ENCODE measurements around the gene SLC16A9.
"Not testable (repeated sequence)": the region's sequence is repeated elsewhere in the genome, so short reads cannot be mapped to it uniquely, and the experiment has no call there.

The SLC16A9 gene

GRCh38 chr10:59675812-59676211 is 33.8 kb downstream of the SLC16A9 start:
- DNase-seq (ENCODE audit: low spot score): no peak

- no peak for DNase-seq (ENCODE audit: low spot score)
Observed at GRCh38 chr10:59674215-59674836, 35.3 kb downstream of the SLC16A9 start.

- no peak for DNase-seq (ENCODE audit: low spot score)
Observed at GRCh38 chr10:59672150-59672875, 37.3 kb downstream of the SLC16A9 start.

- no peak for DNase-seq (ENCODE audit: low spot score)
Observed at GRCh38 chr10:59670269-59670668, 39.4 kb downstream of the SLC16A9 start.

GRCh38 chr10:59668096-59668495 is 41.6 kb downstream of the SLC16A9 start:
- no peak for DNase-seq (ENCODE audit: low spot score)

GRCh38 chr10:59666310-59666709 is 43.3 kb downstream of the SLC16A9 start:
- DNase-seq (ENCODE audit: low spot score): no peak

GRCh38 chr10:59663213-59663612 is 46.4 kb downstream of the SLC16A9 start:
- DNase-seq (ENCODE audit: low spot score): not testable (repeated sequence)

GRCh38 chr10:59657724-59658123 is 51.9 kb downstream of the SLC16A9 start:
- no peak for DNase-seq (ENCODE audit: low spot score)

- DNase-seq (ENCODE audit: low spot score): no peak
Observed at GRCh38 chr10:59655309-59655708, 54.3 kb downstream of the SLC16A9 start.

GRCh38 chr10:59654007-59654406 is 55.6 kb downstream of the SLC16A9 start:
- no peak for DNase-seq (ENCODE audit: low spot score)

GRCh38 chr10:59651902-59652301 is 57.7 kb downstream of the SLC16A9 start:
- DNase-seq (ENCODE audit: low spot score): no peak

- DNase-seq (ENCODE audit: low spot score): no peak
Observed at GRCh38 chr10:59649606-59650346, 59.9 kb downstream of the SLC16A9 start.

GRCh38 chr10:59648711-59649201 is 60.9 kb downstream of the SLC16A9 start:
- DNase-seq (ENCODE audit: low spot score): peak; percentile 12

- DNase-seq (ENCODE audit: low spot score): no peak
Observed at GRCh38 chr10:59644841-59645240, 64.8 kb downstream of the SLC16A9 start.

GRCh38 chr10:59641688-59642087 is 68.0 kb downstream of the SLC16A9 start:
- DNase-seq (ENCODE audit: low spot score): not testable (repeated sequence)

GRCh38 chr10:59635502-59636290 is 74.0 kb downstream of the SLC16A9 start:
- DNase-seq (ENCODE audit: low spot score): no peak

GRCh38 chr10:59634102-59634501 is 75.5 kb downstream of the SLC16A9 start:
- DNase-seq (ENCODE audit: low spot score): no peak

GRCh38 chr10:59633063-59633462 is 76.6 kb downstream of the SLC16A9 start:
- DNase-seq (ENCODE audit: low spot score): no peak

- DNase-seq (ENCODE audit: low spot score): no peak
Observed at GRCh38 chr10:59631882-59632807, 77.5 kb downstream of the SLC16A9 start.

GRCh38 chr10:59631237-59631636 is 78.4 kb downstream of the SLC16A9 start:
- no peak for DNase-seq (ENCODE audit: low spot score)

- no peak for DNase-seq (ENCODE audit: low spot score)
Observed at GRCh38 chr10:59628965-59629364, 80.7 kb downstream of the SLC16A9 start.

Data from pons (tissue), 1 donor.